DND-41 (cell line): Measurements from ENCODE around the gene PILRB.

Experiments used
- EZH2 ChIP-seq: IDR thresholded peaks from 3 replicates; pipeline ENCODE4 v1.6.1; 2012; ENCODE audit warnings: borderline replicate concordance, low read depth, mild to moderate bottlenecking, moderate library complexity, low read length, inconsistent platforms; ENCODE audit not compliant: severe bottlenecking
- TF ChIP-seq, protein P1 (sequence below): IDR thresholded peaks from 2 replicates; pipeline ENCODE4 v1.5.1; 2012; ENCODE audit warnings: borderline replicate concordance, low read length, moderate library complexity, mild to moderate bottlenecking; ENCODE audit not compliant: poor library complexity, severe bottlenecking; ENCODE audit errors: extremely low read depth

GRCh38 chr7:100353685-100354330 is 4.1 kb upstream of the PILRB start:
- TF ChIP-seq, protein P1, sequence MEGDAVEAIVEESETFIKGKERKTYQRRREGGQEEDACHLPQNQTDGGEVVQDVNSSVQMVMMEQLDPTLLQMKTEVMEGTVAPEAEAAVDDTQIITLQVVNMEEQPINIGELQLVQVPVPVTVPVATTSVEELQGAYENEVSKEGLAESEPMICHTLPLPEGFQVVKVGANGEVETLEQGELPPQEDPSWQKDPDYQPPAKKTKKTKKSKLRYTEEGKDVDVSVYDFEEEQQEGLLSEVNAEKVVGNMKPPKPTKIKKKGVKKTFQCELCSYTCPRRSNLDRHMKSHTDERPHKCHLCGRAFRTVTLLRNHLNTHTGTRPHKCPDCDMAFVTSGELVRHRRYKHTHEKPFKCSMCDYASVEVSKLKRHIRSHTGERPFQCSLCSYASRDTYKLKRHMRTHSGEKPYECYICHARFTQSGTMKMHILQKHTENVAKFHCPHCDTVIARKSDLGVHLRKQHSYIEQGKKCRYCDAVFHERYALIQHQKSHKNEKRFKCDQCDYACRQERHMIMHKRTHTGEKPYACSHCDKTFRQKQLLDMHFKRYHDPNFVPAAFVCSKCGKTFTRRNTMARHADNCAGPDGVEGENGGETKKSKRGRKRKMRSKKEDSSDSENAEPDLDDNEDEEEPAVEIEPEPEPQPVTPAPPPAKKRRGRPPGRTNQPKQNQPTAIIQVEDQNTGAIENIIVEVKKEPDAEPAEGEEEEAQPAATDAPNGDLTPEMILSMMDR = no peak
- TF ChIP-seq EZH2 = no peak
